NCI-H446 (cell line): Measurements from ENCODE around the gene HMCN1.

ENCODE experiments used
- DNase-seq, 2 experiments: peaks; one replicate each; lab custom pipeline; 2025; lab: John Stamatoyannopoulos, UW

The HMCN1 gene

GRCh38 chr1:186089940-186090339, 355.7 kb downstream of the HMCN1 start:
- no peak for DNase-seq

GRCh38 chr1:186091222-186091720, 357.1 kb downstream of the HMCN1 start:
- no peak for DNase-seq

GRCh38 chr1:186093437-186093836, 359.2 kb downstream of the HMCN1 start:
- DNase-seq = no peak

GRCh38 chr1:186094172-186094571, 360.0 kb downstream of the HMCN1 start:
- DNase-seq = no peak

- DNase-seq = no peak
Measured at GRCh38 chr1:186099336-186100104, 365.3 kb downstream of the HMCN1 start.

- DNase-seq = peak in 1 of 2 experiments; percentile 5
Measured at GRCh38 chr1:186102107-186102506, 367.9 kb downstream of the HMCN1 start.

- no peak for DNase-seq
Measured at GRCh38 chr1:186102547-186103148, 368.5 kb downstream of the HMCN1 start.

GRCh38 chr1:186104459-186104858, 370.3 kb downstream of the HMCN1 start:
- no peak for DNase-seq

- DNase-seq = no peak
Measured at GRCh38 chr1:186112280-186112679, 378.1 kb downstream of the HMCN1 start.

- DNase-seq = no peak
Measured at GRCh38 chr1:186113461-186113860, 379.3 kb downstream of the HMCN1 start.

GRCh38 chr1:186118724-186119123, 384.5 kb downstream of the HMCN1 start:
- DNase-seq = no peak

- no peak for DNase-seq
Measured at GRCh38 chr1:186122837-186123236, 388.6 kb downstream of the HMCN1 start.

GRCh38 chr1:186125035-186125434, 390.8 kb downstream of the HMCN1 start:
- DNase-seq = no peak

GRCh38 chr1:186125511-186125910, 391.3 kb downstream of the HMCN1 start:
- no peak for DNase-seq

- DNase-seq = no peak
Measured at GRCh38 chr1:186129758-186130157, 395.6 kb downstream of the HMCN1 start.

GRCh38 chr1:186139115-186139514, 404.9 kb downstream of the HMCN1 start:
- no peak for DNase-seq

GRCh38 chr1:186139701-186140100, 405.5 kb downstream of the HMCN1 start:
- no peak for DNase-seq

GRCh38 chr1:186142159-186142558, 408.0 kb downstream of the HMCN1 start:
- DNase-seq = no peak

- DNase-seq = no peak
Measured at GRCh38 chr1:186142916-186143315, 408.7 kb downstream of the HMCN1 start.

- no peak for DNase-seq
Measured at GRCh38 chr1:186143481-186143880, 409.3 kb downstream of the HMCN1 start.

- DNase-seq = no peak
Measured at GRCh38 chr1:186144505-186144904, 410.3 kb downstream of the HMCN1 start.

GRCh38 chr1:186146974-186147373, 412.8 kb downstream of the HMCN1 start:
- no peak for DNase-seq

- DNase-seq = no peak
Measured at GRCh38 chr1:186149591-186149990, 415.4 kb downstream of the HMCN1 start.

GRCh38 chr1:186152227-186152619, 418.0 kb downstream of the HMCN1 start:
- no peak for DNase-seq
